ENCODE measurements around the gene JUND. TPM values are rescaled to one million over a fixed set of nuclear protein-coding genes. Genes with fewer than 3 reads are reported as not detected.

JUND gene
- polyA plus RNA-seq, 1 of the 3 experiments (the other 2 are of a cell fraction) = 115 TPM

DNA sequence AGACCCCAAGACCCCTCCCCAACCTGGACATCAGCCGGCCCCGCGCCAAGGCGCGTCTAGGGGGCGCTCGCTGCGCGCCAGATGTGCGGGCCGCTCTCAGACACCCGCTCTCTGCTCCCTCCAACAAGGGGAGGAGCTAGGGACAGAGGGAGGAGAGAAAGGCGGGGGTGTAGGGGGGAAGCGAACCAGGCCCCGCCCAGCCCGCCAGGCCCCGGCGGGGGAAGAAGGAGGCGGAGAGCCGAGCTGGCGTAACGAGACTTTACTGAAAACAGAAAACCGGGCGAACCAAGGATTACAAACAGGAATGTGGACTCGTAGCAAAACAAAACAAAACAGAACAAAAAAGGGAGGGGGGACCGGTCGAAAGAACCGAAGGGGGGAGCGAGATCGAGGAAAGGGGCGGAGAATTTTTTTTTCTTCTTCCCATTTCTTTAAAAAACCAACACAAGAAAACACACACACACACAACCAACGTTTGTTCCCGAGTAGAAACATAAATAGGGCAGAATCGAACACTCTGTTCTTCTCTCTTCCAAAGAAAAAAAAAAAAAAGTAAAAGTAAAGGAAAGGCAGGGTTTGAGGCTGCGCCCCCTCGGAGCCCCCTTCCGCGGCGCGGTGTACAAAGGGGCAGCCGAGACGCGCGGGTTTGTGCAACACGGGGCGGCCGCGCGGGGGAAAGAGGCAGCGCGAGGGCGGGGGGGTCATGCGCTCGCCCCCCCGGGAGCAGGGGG lies 1.7 kb downstream of the JUND start:
- H4K20me1 ChIP-seq (ENCODE audit: insufficient read depth) = peaks cover 56% of the 10 kb centered on the region

More for the DNA sequence above, 1.7 kb downstream of the JUND start:
- Histone ChIP-seq H3K9me2 (no peaks in the 10 kb centered on the region), H3K79me2 (ENCODE audit: insufficient read depth) (peaks cover 62% of the 10 kb centered on the region), H3K4me2 (peak overlapping the region; percentile 93), H3K9me3 (no peaks in the 10 kb centered on the region), H3K27ac (ENCODE audit: low read depth in 2 of 2, low read length in 1 of 2) (peak overlapping the region; percentile 94 to 97), H3F3A (replicated peaks; ENCODE audit: insufficient read depth) (peaks cover 24% of the 10 kb centered on the region), H3K27me3 (ENCODE audit: insufficient read depth) (no peaks in the 10 kb centered on the region), H3K9ac (peak overlapping the region; percentile 98), H3K36me3 (replicated peaks in 1 of 2; ENCODE audit: control insufficient read depth in 1 of 2, insufficient read depth in 2 of 2, low read length in 1 of 2) (peaks cover 4 to 18% of the 10 kb centered on the region in 2 experiments), H2AFZ (ENCODE audit: low read depth) (no peak overlapping the region), H3K4me1 (ENCODE audit: control insufficient read depth in 1 of 2, insufficient read depth in 2 of 2, low read depth in 1 of 2, low read length in 1 of 2) (peaks cover 16 to 18% of the 10 kb centered on the region in 2 experiments; a peak in 3 of 4 replicates), H3K4me3 (ENCODE audit: low read depth in 2 of 2, low read length in 1 of 2) (peak overlapping the region; percentile 74 to 92)
- WGBS (ENCODE audit: low lambda C conversion rate) = under 1% methylated on average over 41 of the region's 55 CpGs
- TF ChIP-seq CHD2 (IDR thresholded peaks at IDR 0.05; ENCODE audit: low read length, partially characterized antibody) (peak; percentile 60), POLR2AphosphoS5 (IDR thresholded peaks at IDR 0.05; ENCODE audit: low read depth, low read length) (peak; percentile 52; the same call in 1 of the 2 replicates), TCF12 (IDR thresholded peaks at IDR 0.05) (peak; percentile 58; the same call in 1 of the 2 replicates), GATA2 (CRISPR knock-in tag; IDR thresholded peaks at IDR 0.05) (no peak), EP300 (IDR thresholded peaks at IDR 0.05; ENCODE audit: borderline replicate concordance in 1 of 2, low read depth in 1 of 2, low read length in 1 of 2) (no peak), JUND (IDR thresholded peaks at IDR 0.05) (no peak), TAF1 (IDR thresholded peaks at IDR 0.05; ENCODE audit: borderline replicate concordance, low read depth, low read length) (peak; percentile 70), ELF1 (IDR thresholded peaks at IDR 0.05) (no peak), YY1 (IDR thresholded peaks at IDR 0.05; ENCODE audit: low read depth) (no peak), RXRA (IDR thresholded peaks at IDR 0.05; ENCODE audit: borderline replicate concordance, low read depth) (no peak), RAD21 (IDR thresholded peaks at IDR 0.05; ENCODE audit: low read length) (peak; percentile 87), RFX5 (IDR thresholded peaks at IDR 0.05; ENCODE audit: low read length) (no peak), FOXM1 (IDR thresholded peaks at IDR 0.05; ENCODE audit: low read depth) (no peak), EZH2phosphoT487 (IDR thresholded peaks at IDR 0.05; ENCODE audit: borderline replicate concordance, low read depth) (no peak), SIN3A (IDR thresholded peaks at IDR 0.05; ENCODE audit: borderline replicate concordance, low read depth, low read length) (peak; percentile 53; the same call in 1 of the 2 replicates), MXI1 (IDR thresholded peaks at IDR 0.05; ENCODE audit: low read depth, low read length) (no peak), NFIC (IDR thresholded peaks at IDR 0.05; ENCODE audit: borderline replicate concordance) (no peak), SMC3 (IDR thresholded peaks at IDR 0.05; ENCODE audit: low read depth, low read length) (peak; percentile 71)
- TF ChIP-seq, protein P1, sequence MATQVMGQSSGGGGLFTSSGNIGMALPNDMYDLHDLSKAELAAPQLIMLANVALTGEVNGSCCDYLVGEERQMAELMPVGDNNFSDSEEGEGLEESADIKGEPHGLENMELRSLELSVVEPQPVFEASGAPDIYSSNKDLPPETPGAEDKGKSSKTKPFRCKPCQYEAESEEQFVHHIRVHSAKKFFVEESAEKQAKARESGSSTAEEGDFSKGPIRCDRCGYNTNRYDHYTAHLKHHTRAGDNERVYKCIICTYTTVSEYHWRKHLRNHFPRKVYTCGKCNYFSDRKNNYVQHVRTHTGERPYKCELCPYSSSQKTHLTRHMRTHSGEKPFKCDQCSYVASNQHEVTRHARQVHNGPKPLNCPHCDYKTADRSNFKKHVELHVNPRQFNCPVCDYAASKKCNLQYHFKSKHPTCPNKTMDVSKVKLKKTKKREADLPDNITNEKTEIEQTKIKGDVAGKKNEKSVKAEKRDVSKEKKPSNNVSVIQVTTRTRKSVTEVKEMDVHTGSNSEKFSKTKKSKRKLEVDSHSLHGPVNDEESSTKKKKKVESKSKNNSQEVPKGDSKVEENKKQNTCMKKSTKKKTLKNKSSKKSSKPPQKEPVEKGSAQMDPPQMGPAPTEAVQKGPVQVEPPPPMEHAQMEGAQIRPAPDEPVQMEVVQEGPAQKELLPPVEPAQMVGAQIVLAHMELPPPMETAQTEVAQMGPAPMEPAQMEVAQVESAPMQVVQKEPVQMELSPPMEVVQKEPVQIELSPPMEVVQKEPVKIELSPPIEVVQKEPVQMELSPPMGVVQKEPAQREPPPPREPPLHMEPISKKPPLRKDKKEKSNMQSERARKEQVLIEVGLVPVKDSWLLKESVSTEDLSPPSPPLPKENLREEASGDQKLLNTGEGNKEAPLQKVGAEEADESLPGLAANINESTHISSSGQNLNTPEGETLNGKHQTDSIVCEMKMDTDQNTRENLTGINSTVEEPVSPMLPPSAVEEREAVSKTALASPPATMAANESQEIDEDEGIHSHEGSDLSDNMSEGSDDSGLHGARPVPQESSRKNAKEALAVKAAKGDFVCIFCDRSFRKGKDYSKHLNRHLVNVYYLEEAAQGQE (IDR thresholded peaks at IDR 0.05; ENCODE audit: low read depth, low read length) = no peak
- TF ChIP-seq, protein P2, sequence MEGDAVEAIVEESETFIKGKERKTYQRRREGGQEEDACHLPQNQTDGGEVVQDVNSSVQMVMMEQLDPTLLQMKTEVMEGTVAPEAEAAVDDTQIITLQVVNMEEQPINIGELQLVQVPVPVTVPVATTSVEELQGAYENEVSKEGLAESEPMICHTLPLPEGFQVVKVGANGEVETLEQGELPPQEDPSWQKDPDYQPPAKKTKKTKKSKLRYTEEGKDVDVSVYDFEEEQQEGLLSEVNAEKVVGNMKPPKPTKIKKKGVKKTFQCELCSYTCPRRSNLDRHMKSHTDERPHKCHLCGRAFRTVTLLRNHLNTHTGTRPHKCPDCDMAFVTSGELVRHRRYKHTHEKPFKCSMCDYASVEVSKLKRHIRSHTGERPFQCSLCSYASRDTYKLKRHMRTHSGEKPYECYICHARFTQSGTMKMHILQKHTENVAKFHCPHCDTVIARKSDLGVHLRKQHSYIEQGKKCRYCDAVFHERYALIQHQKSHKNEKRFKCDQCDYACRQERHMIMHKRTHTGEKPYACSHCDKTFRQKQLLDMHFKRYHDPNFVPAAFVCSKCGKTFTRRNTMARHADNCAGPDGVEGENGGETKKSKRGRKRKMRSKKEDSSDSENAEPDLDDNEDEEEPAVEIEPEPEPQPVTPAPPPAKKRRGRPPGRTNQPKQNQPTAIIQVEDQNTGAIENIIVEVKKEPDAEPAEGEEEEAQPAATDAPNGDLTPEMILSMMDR (IDR thresholded peaks at IDR 0.05) = peak; percentile 97
- TF ChIP-seq, protein P3, sequence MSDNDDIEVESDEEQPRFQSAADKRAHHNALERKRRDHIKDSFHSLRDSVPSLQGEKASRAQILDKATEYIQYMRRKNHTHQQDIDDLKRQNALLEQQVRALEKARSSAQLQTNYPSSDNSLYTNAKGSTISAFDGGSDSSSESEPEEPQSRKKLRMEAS (IDR thresholded peaks at IDR 0.05; ENCODE audit: low read depth) = peak; percentile 54; the same call in 1 of the 2 replicates
- ChIA-PET POLR2A (interaction anchor here (0.6 to 6.1 kb wide), 15 partner anchors 13 to 420 kb away, joined by 3 to 112 read pairs (median 5); partner anchors contain the start of genes LSM4, RAB3A and RPL18A), CTCF (interaction anchor here (0.5 to 13.0 kb wide), 62 partner anchors 10 to 506 kb away, joined by 3 to 216 read pairs (median 5); partner anchors contain the start of genes LRRC25, LSM4, MPV17L2 and RAB3A)
- DNase-seq = peak; percentile 93
